Epithelial cell of esophagus (primary cell): ENCODE measurements around the gene RALGPS2.

Source experiments
- DNase-seq: peaks from one replicate; pipeline ENCODE4 v3.0.0; 2010; ENCODE audit warnings: low read depth
- H3K4me3 ChIP-seq: 2 replicates; pipeline ENCODE4 v1.5.1; 2011; ENCODE audit warnings: mild to moderate bottlenecking, low read length, control low read depth
- CTCF ChIP-seq: IDR thresholded peaks from 2 replicates; pipeline ENCODE4 v1.5.1; 2011; ENCODE audit warnings: low read depth, mild to moderate bottlenecking, low read length, control low read depth, inconsistent platforms; ENCODE audit not compliant: insufficient read depth; ENCODE audit errors: missing control alignments

The RALGPS2 gene

DNA sequence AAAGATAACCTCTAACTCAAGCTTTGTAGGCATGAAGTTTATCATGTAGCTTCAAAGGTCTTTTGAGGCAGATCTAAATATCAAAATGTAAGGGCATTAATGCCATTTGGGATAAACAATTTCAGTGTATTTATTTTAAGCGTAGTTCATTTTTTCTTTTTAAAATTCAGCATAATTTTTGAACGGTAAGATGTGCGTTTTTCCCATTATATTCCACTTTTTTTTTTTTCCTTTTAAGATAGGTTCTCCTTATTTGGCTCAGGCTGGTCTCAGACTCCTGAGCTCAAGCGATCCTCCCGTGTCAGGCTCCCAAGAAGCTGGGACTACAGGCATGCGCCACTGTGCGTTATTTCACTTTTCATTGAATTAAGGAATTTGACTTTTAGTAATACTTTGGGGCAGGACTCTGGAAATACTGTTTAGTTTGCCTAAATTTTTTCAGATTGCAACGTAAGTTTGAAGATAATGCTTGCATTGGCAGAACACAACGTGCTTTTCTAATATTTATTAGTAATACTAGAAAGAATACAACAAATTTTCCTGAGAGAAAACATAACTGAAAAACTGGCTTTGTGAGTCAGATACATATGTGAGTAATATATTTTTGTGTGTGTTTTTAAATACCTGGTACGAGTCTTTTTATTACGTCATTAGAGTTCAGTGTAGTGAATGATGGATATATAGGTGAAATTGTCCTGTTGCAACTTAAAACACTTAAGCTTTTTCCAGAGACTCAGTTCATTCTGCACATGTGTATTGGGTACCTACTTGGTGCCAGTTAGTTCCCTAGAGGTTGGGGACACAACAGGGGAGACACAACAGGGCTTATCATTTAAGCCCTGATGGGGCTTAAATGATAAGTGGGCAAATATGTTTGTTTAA lies 2.2 kb downstream of the RALGPS2 start:
- H3K4me3 ChIP-seq = peak overlapping the region; percentile 76
- no peak for TF ChIP-seq CTCF

GRCh38 chr1:178733972-178734371 lies 8.9 kb downstream of the RALGPS2 start:
- DNase-seq = no peak
- peak; percentile 27 for TF ChIP-seq CTCF
- no peak overlapping the region for H3K4me3 ChIP-seq

More for the DNA sequence above, 2.2 kb downstream of the RALGPS2 start:
- peak; percentile 75 for DNase-seq

DNA sequence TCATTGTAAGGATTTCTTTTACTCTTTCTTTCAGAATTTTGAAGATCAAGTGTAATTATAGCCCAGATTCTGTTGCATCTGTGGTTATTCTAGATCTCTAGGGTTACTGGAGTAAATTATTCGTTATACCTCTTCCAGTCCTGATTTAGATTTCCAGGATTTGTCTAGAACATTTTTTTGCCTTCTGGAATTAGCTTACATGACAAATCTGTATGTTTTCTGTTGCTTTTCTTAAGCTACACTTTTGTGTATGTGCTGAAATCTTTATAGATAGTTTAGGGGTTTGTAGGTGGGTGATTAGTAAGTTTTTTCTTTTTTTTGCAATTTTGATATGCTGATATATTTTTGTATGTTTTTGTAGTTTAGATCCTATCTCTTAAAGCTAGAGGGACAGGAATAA lies 13.7 kb downstream of the RALGPS2 start:
- H3K4me3 ChIP-seq = no peak overlapping the region
- TF ChIP-seq CTCF = no peak
- DNase-seq = no peak

- peak; percentile 71 for DNase-seq
- H3K4me3 ChIP-seq = no peak overlapping the region
- no peak for TF ChIP-seq CTCF
Measured at GRCh38 chr1:178739285-178740045, 14.4 kb downstream of the RALGPS2 start.

DNA sequence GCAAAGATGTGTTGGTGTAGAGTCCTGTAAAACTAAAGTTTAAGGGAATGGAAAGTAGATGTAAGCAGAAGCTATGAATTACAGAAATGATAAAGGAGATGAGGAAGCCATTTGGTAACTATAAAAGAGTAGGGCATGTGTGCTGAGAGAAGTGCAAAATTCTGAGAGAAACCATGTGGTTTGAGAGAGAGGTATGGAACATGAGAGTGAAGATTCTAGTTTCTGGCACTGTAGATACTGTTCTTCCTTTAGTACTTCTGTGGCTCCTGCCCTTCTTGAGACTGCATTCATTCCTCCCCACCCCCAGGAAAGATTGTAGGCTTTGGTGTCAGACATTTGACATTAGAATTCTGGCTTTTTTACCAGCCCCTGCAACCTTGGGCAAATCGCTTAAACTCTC lies 15.4 kb downstream of the RALGPS2 start:
- DNase-seq = no peak
- H3K4me3 ChIP-seq = no peak overlapping the region
- no peak for TF ChIP-seq CTCF

GRCh38 chr1:178740924-178741323 lies 15.9 kb downstream of the RALGPS2 start:
- no peak overlapping the region for H3K4me3 ChIP-seq
- no peak for TF ChIP-seq CTCF
- no peak for DNase-seq
